Esophagus muscularis mucosa (tissue), 2 donors: ENCODE results near the gene SFRP2.

Source experiments
- POLR2A ChIP-seq: fragments of 450-650 bp; IDR thresholded peaks from one replicate; pipeline ENCODE4 v1.6.1; 2017; ENCODE audit warnings: antibody characterized with exemption, moderate library complexity, mild to moderate bottlenecking, low read depth
- POLR2AphosphoS5 ChIP-seq, 2 donors: sonication (generic); formaldehyde crosslinking; IDR thresholded peaks; one replicate each; pipeline ENCODE4 v1.6.1; 2017; ENCODE audit warnings: antibody characterized with exemption in 2 of 2

DNA sequence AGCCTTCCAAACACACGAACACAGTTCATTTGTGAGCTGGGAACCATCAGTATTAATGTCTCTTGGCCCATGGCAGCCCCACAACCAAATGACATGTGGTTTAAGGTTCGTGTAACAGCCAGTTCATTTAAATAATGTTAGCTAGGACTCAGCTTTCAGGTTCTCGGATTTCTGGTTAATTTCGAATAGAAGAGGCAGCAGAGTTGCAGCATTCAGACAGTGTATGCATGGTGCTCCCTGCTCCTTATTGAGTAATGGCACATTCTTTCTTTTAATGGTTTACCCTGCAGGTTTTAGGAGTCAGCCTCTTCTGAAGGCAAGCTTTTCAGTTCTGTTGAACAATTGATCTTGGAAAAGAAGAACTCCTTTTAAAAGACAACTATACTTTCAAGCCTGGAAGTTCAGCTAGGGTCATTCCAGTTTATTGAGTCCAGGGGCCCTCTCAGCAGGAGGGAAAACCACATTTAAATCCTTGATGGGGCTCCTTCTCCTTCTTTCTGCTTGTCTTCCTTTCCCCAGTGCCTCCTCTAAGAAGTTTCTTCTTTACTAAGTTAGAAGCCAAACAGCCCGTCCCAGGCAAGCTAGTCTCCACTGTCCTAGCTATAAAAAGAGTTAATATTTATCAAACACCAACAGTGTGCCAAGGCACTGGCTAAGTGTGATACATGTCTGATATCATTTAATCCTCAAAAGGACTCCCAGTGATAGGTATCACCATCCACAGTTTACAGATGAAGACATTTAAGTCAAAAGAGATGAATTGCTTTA, 24.1 kb downstream of the SFRP2 start:
- TF ChIP-seq POLR2A (no peak), POLR2AphosphoS5 (IDR thresholded peaks at IDR 0.05) (no peak)
